HG03064 (cell line): ENCODE data around the gene MACROH2A2.
"Not testable (repeated sequence)": the region's sequence is repeated elsewhere in the genome, so short reads cannot be mapped to it uniquely, and the experiment has no call there.

Experiments used
- ATAC-seq: cut with Tn5 transposase; IDR thresholded peaks from one replicate; pipeline ENCODE4 v1.9.1; 2021; ENCODE audit warnings: low read depth; ENCODE audit not compliant: unreplicated experiment

The MACROH2A2 gene

GRCh38 chr10:70066190-70066589 lies 13.5 kb downstream of the MACROH2A2 start:
- ATAC-seq: no peak

DNA sequence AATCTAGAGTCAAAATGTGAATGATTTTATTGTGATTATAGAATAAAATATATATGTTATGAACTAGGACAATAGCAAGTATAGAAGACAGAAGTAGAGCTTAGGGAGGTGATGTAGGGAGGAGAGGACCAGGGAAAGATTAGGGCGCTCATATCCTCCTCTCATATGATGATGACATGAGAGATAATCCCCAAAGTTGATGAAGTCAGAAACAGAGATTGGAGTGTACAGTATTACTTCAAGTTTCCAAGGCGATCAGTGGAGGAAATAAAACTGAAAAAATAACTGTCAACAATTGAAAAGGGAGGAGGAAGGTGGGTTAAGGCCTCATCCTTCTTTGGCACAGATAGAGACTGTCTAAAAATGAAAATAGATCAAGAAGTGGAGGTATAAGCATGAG lies 14.9 kb downstream of the MACROH2A2 start:
- ATAC-seq: no peak

GRCh38 chr10:70068925-70069324 lies 16.3 kb downstream of the MACROH2A2 start:
- no peak for ATAC-seq

GRCh38 chr10:70069346-70069745 lies 16.7 kb downstream of the MACROH2A2 start:
- ATAC-seq: no peak

DNA sequence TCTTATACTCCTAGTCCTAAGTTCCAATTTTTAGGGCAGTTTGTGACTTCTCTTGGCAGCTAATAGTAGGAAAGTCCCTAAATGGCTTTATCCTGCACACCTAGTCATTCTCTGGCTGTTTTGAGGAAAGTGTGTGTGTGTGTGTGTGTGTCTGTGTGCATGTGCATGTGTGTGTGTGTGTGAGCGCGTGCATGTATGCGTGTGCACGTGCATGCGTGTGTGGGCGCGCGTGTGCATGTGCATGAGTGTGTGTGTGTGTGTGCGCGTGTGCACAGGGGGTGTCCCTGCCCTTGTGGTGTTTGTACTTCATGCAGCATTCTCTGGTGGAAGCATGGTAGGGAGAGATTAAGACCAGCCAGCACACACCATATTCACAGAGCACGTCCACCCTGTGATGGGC lies 18.2 kb downstream of the MACROH2A2 start:
- ATAC-seq: no peak

GRCh38 chr10:70074165-70074564 lies 21.5 kb downstream of the MACROH2A2 start:
- ATAC-seq: no peak

- ATAC-seq: no peak
Measured at GRCh38 chr10:70074971-70075370, 22.3 kb downstream of the MACROH2A2 start.

DNA sequence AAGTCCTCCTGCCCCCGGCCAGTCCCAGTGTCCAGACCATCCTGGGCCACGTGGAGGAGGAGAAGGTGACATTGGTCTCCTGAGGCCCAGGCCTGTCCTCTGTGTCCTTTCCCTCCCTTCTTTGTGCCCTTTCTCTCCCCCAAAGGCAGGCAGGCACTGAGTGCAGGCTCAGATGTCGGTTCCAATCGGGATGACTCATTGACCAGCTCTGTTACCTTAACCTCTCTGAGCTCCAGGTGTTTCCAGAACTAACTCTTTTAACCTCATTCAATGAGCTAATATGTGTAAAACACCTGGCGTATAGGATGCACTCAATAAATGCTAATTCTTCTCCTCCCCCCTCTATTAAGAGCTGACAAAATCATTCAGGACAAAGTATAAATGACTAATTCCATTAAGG lies 25.7 kb downstream of the MACROH2A2 start:
- no peak for ATAC-seq

DNA sequence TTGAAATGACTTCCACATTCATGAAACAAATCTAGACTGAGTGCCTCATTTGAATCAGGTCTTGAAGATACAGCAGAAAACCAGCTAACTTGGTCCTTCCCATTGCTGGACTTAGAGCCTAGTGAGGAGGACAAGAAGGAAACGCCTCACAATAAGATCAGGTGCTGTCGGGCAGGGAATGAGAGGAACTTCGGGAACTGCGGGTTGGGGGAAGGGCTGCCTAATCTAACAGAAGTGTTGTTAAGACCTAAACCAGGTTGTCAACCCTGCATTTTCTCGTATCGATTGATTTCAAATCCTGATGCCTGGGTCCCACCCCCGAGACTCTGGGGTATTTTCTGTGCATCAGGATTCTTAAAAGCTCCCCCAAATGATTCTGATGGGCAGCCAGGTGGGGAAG lies 26.3 kb downstream of the MACROH2A2 start:
- no peak for ATAC-seq

DNA sequence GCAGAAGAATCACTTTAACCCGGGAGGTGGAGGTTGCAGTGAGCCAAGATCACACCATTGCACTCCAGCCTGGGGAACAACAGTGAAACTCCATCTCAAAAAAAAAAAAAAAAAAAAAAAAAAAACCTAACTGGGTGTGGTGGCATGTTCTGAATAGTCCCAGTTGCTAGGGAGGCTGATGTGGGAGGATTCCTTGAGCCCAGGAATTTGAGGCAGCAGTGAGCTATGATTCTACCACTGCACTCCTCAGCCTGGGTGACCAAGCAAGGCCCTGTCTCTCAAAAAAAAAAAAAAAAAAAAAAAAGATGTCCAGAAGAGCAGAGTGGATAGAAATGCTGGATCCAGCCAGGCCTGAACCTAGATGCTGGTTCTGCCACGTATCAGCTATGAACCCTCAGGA lies 28.1 kb downstream of the MACROH2A2 start:
- not testable (repeated sequence) for ATAC-seq

GRCh38 chr10:70084189-70084588 lies 31.5 kb downstream of the MACROH2A2 start:
- no peak for ATAC-seq

- no peak for ATAC-seq
Measured at GRCh38 chr10:70085975-70086613, 33.4 kb downstream of the MACROH2A2 start.

DNA sequence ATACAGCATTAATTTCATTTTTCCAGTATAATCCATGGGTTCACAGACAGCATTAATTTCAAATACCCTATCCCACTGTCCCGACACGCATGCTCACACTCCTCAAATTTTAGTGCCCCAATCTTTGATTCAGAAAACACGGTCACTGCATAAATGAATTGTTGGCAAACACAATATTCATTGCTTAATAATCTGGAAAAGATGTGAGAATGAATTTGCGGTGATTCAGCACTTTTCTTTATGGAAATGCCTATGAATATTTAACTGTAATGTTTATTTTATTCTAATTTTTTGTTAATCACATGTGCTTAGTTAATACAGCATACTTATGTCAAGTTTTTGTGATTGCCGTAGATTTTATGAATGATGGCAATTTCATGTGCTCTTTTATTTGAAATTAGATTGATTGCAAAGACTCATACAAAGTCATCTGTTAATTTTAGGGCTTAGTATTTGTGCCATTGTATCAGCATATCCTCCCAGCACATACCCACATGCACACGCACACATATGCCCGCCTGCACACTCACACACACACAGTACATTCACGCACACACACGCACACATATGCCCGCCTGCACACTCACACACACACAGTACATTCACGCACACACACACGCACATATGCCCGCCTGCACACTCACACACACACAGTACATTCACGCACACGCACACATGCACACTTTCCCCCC lies 35.1 kb downstream of the MACROH2A2 start:
- ATAC-seq: no peak

GRCh38 chr10:70088308-70088698 lies 35.7 kb downstream of the MACROH2A2 start:
- no peak for ATAC-seq

DNA sequence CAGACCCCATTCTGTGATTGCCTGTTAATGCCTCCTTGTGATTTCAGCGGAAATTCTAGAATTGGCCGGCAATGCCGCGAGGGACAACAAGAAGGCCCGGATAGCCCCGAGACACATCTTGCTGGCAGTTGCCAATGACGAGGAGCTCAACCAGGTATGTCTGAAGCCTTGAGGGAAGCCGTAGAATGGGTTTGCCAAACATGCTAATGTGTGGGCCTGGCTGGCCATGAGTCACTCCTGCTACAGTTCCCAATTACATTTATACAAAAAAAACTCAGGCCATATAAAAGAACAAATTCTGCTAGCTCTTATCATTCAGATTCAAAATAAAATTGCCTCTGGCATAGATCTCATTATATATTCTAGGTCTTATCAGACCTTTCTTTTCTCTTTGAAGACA lies 37.4 kb downstream of the MACROH2A2 start:
- ATAC-seq: no peak

DNA sequence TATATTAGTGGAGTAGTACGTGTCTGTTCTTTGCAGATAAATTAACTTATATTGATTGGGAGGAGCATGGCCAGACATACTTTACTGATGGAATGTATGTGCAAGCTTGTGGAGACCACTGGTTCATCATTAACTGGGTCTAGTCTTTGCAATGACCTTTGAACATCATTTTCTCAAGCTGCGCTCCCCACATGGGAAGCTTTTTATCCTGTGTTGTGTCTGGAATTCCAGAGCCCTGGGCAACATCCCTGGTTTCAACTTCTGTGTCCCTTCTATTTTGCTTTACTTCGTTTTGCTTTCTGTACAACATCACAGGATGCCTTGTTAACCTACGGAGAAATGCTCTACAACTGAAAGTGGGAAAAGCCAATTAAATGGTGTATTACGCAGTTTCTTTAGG lies 38.3 kb downstream of the MACROH2A2 start:
- ATAC-seq: no peak

GRCh38 chr10:70092389-70092718 lies 39.7 kb downstream of the MACROH2A2 start:
- no peak for ATAC-seq

GRCh38 chr10:70093335-70093944 lies 40.8 kb downstream of the MACROH2A2 start:
- no peak for ATAC-seq

- no peak for ATAC-seq
Measured at GRCh38 chr10:70094250-70094649, 41.6 kb downstream of the MACROH2A2 start.

- no peak for ATAC-seq
Measured at GRCh38 chr10:70096016-70096704, 43.5 kb downstream of the MACROH2A2 start.

GRCh38 chr10:70096705-70097420 lies 44.2 kb downstream of the MACROH2A2 start:
- ATAC-seq: no peak
